DMS153 (cell line): ENCODE measurements around the gene KCNJ15.
A peak's percentile ranks its signal among the peaks of the same experiment; 100 is the strongest.
"Not testable (repeated sequence)": the region's sequence is repeated elsewhere in the genome, so short reads cannot be mapped to it uniquely, and the experiment has no call there.

Experiments used
- DNase-seq: peaks from one replicate; lab custom pipeline; 2025; lab: John Stamatoyannopoulos, UW

Gene KCNJ15

GRCh38 chr21:38256599-38257302, at the start of gene KCNJ15:
TSS of gene KCNJ15 (plus strand) at chr21:38256991. CDS start at chr21:38299262, 42,271 bp downstream.
- no peak for DNase-seq

- DNase-seq: no peak
Observed at GRCh38 chr21:38208118-38208517, 48.7 kb upstream of the KCNJ15 start.

GRCh38 chr21:38211321-38211720, 45.5 kb upstream of the KCNJ15 start:
- no peak for DNase-seq

- DNase-seq: no peak
Observed at GRCh38 chr21:38212706-38213105, 44.1 kb upstream of the KCNJ15 start.

GRCh38 chr21:38219049-38219628, 37.7 kb upstream of the KCNJ15 start:
- peak; percentile 84 for DNase-seq

GRCh38 chr21:38220270-38220737, 36.5 kb upstream of the KCNJ15 start:
- DNase-seq: no peak

GRCh38 chr21:38221594-38221993, 35.2 kb upstream of the KCNJ15 start:
- no peak for DNase-seq

GRCh38 chr21:38223893-38224540, 32.8 kb upstream of the KCNJ15 start:
- no peak for DNase-seq

- DNase-seq: no peak
Observed at GRCh38 chr21:38227401-38227800, 29.4 kb upstream of the KCNJ15 start.

GRCh38 chr21:38228115-38228514, 28.7 kb upstream of the KCNJ15 start:
- DNase-seq: peak; percentile 78

GRCh38 chr21:38228537-38228936, 28.3 kb upstream of the KCNJ15 start:
- DNase-seq: no peak

GRCh38 chr21:38229260-38229877, 27.4 kb upstream of the KCNJ15 start:
- no peak for DNase-seq

- peak; percentile 26 for DNase-seq
Observed at GRCh38 chr21:38234395-38235142, 22.2 kb upstream of the KCNJ15 start.

- DNase-seq: not testable (repeated sequence)
Observed at GRCh38 chr21:38235251-38235650, 21.5 kb upstream of the KCNJ15 start.

GRCh38 chr21:38236232-38236631, 20.6 kb upstream of the KCNJ15 start:
- DNase-seq: no peak

- DNase-seq: no peak
Observed at GRCh38 chr21:38239672-38240071, 17.1 kb upstream of the KCNJ15 start.

GRCh38 chr21:38240129-38240528, 16.7 kb upstream of the KCNJ15 start:
- no peak for DNase-seq

- DNase-seq: no peak
Observed at GRCh38 chr21:38241029-38241740, 15.6 kb upstream of the KCNJ15 start.

GRCh38 chr21:38242061-38242460, 14.7 kb upstream of the KCNJ15 start:
- DNase-seq: no peak

- no peak for DNase-seq
Observed at GRCh38 chr21:38243732-38244406, 12.9 kb upstream of the KCNJ15 start.

GRCh38 chr21:38244407-38244787, 12.4 kb upstream of the KCNJ15 start:
- DNase-seq: no peak
